Esophagus muscularis mucosa (tissue), 4 donors: ENCODE data around the gene TOM1. TPM values are rescaled to one million over a fixed set of nuclear protein-coding genes. Genes with fewer than 3 reads are reported as not detected.

Source experiments
- DNase-seq: peaks from one replicate; pipeline ENCODE4 v3.0.0-alpha.2; 2017; ENCODE audit errors: extremely low spot score
- H3K27ac ChIP-seq, 4 donors: fragments of 200-600 bp; sonication (generic); replicated peaks in 1 of 4; 1 replicate in 3 of 4; 2 replicates in 1 of 4; pipeline ENCODE4 v1.5.1; 2016 to 2019; ENCODE audit warnings: mild to moderate bottlenecking in 1 of 4
- H3K27me3 ChIP-seq, 4 donors: fragments of 200-600 bp; sonication (generic); one replicate each; pipeline versions ENCODE4 v1.5.1 to v1.6.0; 2016 to 2019
- H3K36me3 ChIP-seq, 4 donors: fragments of 200-600 bp; sonication (generic); one replicate each; pipeline ENCODE4 v1.5.1; 2016 to 2019
- H3K4me1 ChIP-seq, 4 donors: fragments of 200-600 bp; sonication (generic); one replicate each; pipeline ENCODE4 v1.5.1; 2016 to 2019
- H3K4me3 ChIP-seq, 4 donors: fragments of 200-600 bp; sonication (generic); 1 replicate in 2 of 4; 2 replicates in 2 of 4; pipeline ENCODE4 v1.5.1; 2016 to 2019; ENCODE audit warnings: mild to moderate bottlenecking in 4 of 4, moderate library complexity in 1 of 4
- H3K9me3 ChIP-seq, 4 donors: fragments of 200-600 bp; sonication (generic); 1 replicate in 3 of 4; 2 replicates in 1 of 4; pipeline ENCODE4 v1.5.1; 2016 to 2019
- CTCF ChIP-seq, 3 experiments: fragments of 200-600 bp in 2 of 3; fragments of 450-650 bp in 1 of 3; sonication (generic) in 2 of 3; IDR thresholded peaks; one replicate each; pipeline ENCODE4 v1.5.1; 2017 to 2019; ENCODE audit warnings: antibody characterized with exemption in 3 of 3, mild to moderate bottlenecking in 2 of 3, moderate library complexity in 1 of 3
- EP300 ChIP-seq: sonication (generic); formaldehyde crosslinking; IDR thresholded peaks from one replicate; pipeline ENCODE4 v1.6.1; 2017; ENCODE audit warnings: antibody characterized with exemption
- POLR2A ChIP-seq: fragments of 450-650 bp; IDR thresholded peaks from one replicate; pipeline ENCODE4 v1.6.1; 2017; ENCODE audit warnings: antibody characterized with exemption, moderate library complexity, mild to moderate bottlenecking, low read depth
- POLR2AphosphoS5 ChIP-seq, 2 donors: sonication (generic); formaldehyde crosslinking; IDR thresholded peaks; one replicate each; pipeline ENCODE4 v1.6.1; 2017; ENCODE audit warnings: antibody characterized with exemption in 2 of 2
- WGBS: methylation state at CpG from one replicate; pipeline ENCODE4 v1.1.5; 2018; 5-methylcytosine and 5-hydroxymethylcytosine counted together
- intact Hi-C: fragments of 100-400 bp; cut with DNase I; formaldehyde crosslinking; loops from one replicate; pipeline ENCODE4 v1.15.1; 2023
- total RNA-seq, 4 donors: library from RNA; depleted of rRNA; stranded (reverse); fragments of >200 nt; gene quantifications; one replicate each; pipeline versions ENCODE4 v1.1.0 to v1.2.1, GENCODE V29; 2016

The TOM1 gene
- total RNA-seq, 4 donors from 2014 or later: 22.8 to 44.6 (median 35.8) TPM

GRCh38 chr22:35348703-35349102 lies 49.0 kb downstream of the TOM1 start:
- intact Hi-C loops: loop anchor here (10.0 kb wide), 1 partner anchor 66 kb away; no protein-coding TSS in a partner anchor
- no peak for DNase-seq

GRCh38 chr22:35349368-35349703 lies 49.6 kb downstream of the TOM1 start:
- Histone ChIP-seq H3K4me1 (peaks cover 17 to 40% (median 34%) of the 10 kb centered on the region in 4 donors), H3K9me3 (no peaks in the 10 kb centered on the region), H3K27ac (peak overlapping the region in 2 of 4 donors; percentile 10 to 88), H3K4me3 (no peak overlapping the region), H3K27me3 (no peaks in the 10 kb centered on the region), H3K36me3 (peaks cover 14 to 46% (median 43%) of the 10 kb centered on the region in 4 donors)
- no peak for TF ChIP-seq POLR2A
- no peak for TF ChIP-seq EP300
- no peak for TF ChIP-seq CTCF (IDR thresholded peaks at IDR 0.05)
- no peak for TF ChIP-seq POLR2AphosphoS5 (IDR thresholded peaks at IDR 0.05)
- intact Hi-C loops: loop anchor here (10.0 kb wide), 1 partner anchor 65 kb away; no protein-coding TSS in a partner anchor
- WGBS: 80% methylated on average over 9 of the region's 9 CpGs
- no peak for DNase-seq

More at GRCh38 chr22:35348703-35349102, 49.0 kb downstream of the TOM1 start:
- Histone ChIP-seq H3K27me3 (no peaks in the 10 kb centered on the region), H3K4me3 (no peak overlapping the region), H3K27ac (no peak overlapping the region), H3K36me3 (peaks cover 14 to 53% (median 49%) of the 10 kb centered on the region in 4 donors), H3K4me1 (peaks cover 17 to 40% (median 34%) of the 10 kb centered on the region in 4 donors), H3K9me3 (no peaks in the 10 kb centered on the region)
- no CpG with 5 or more reads among the region's 5 CpGs for WGBS
- no peak for TF ChIP-seq POLR2A
- no peak for TF ChIP-seq CTCF (IDR thresholded peaks at IDR 0.05)
- no peak for TF ChIP-seq EP300
- TF ChIP-seq POLR2AphosphoS5 (IDR thresholded peaks at IDR 0.05): no peak

DNA sequence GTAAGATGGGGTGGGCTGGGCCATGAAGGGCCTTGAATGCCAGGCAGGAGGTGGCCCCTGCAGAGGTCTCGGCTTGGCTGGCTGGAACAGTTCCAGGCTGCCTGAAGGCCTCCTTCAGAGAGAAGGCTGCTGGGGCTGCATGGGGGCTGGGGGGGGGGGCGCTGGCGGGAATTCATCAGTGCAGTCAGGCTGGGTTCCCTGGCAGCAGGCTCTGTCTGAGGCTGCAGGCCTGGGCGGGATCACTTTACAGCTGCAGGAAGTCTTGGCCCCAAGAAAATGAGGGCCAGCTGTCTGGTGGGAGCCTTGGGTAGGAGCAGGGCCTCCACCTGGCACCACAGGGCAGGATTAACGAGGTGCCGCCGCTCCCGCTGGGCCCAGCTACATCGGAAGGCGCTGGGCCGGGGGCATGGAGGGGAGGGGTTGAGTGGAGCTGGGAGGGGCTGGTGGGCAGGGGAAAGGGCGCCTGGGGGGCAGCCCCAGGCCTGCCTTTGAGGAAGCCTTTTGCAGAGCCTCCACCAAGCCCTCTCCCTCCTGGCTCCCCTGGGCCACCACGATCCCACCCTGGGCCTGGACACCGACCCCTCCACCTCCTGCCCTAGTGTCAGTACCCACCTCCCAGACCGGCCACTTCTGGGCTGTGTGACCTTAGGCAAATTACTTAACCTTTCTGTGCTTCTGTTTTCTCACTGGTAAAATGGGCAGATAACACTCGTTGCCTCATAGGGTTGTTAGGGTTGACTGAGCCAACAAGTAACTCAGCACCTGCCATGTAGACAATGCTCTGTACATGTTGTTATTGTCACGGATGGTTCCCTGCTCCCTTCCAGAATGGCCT lies 50.2 kb downstream of the TOM1 start:
- Histone ChIP-seq H3K4me3 (peak overlapping the region in 1 of 4 donors; percentile 67), H3K27ac (peak overlapping the region; percentile 84 to 88 (median 87)), H3K9me3 (no peaks in the 10 kb centered on the region), H3K27me3 (no peaks in the 10 kb centered on the region), H3K36me3 (peaks cover 14 to 40% (median 37%) of the 10 kb centered on the region in 4 donors), H3K4me1 (peaks cover 17 to 40% (median 34%) of the 10 kb centered on the region in 4 donors)
- WGBS: 63% methylated on average over 7 of the region's 17 CpGs
- intact Hi-C loops: loop anchor here (2.0 to 10.0 kb wide), 4 partner anchors 65 to 272 kb away; no protein-coding TSS in a partner anchor
- no peak for DNase-seq
- TF ChIP-seq CTCF (IDR thresholded peaks at IDR 0.05) (no peak), EP300 (no peak), POLR2A (no peak), POLR2AphosphoS5 (IDR thresholded peaks at IDR 0.05) (no peak)

DNA sequence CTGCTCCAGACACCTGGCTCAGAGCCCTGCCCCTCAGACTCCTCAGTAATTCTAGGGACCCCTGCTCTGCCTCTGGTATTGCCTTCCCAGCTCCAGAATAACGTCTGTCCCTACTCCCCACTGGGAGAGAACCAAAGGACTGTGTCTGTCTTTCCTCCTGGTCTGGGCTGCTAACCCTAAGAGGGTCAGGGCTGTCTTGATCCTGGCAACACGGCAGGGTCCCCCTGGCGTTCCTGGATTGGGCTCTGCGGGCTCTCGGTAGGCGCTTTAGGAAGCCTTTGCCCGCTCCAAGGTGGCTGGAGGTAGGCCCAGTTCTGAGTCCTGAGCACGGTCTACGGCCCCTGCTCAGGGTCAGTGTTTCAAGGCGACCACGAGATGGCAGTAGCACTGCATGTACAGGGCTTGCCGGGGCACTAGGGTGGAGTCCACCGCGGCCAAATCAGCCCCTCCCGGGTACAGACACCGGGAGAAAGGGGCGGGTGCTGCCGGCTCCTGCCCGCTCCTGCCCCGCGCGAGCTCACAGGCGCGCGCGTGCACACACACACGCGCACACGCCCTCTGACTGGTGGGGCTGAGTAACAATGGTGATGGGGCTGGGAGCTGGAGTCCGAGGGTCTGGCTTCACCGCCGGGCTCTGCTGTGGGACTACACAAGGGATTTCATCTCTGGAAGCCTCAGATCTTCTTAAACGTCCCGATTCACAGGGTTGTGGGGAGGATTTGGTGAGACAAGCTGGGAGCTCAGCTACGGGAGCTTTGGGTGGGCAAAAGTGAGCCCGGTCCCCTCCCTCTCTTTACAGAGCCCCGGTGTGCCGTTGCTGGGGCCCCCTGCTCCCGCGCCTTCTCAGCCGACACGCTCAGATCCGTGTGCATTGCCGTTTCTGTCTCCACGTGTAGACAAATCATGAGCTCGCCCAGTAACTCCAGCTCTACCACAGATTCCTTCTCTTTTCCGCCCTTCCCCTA lies 51.1 kb downstream of the TOM1 start:
- TF ChIP-seq POLR2A (no peak), POLR2AphosphoS5 (IDR thresholded peaks at IDR 0.05) (peak; percentile 81), CTCF (IDR thresholded peaks at IDR 0.05) (peak; percentile 89 to 95 (median 93))

More for the DNA sequence above, 51.1 kb downstream of the TOM1 start:
- WGBS: 1% methylated on average over 21 of the region's 47 CpGs
- Histone ChIP-seq H3K9me3 (no peaks in the 10 kb centered on the region), H3K4me3 (peak overlapping the region; percentile 60 to 67 (median 62)), H3K27ac (peak overlapping the region; percentile 84 to 88 (median 87)), H3K27me3 (no peaks in the 10 kb centered on the region), H3K4me1 (peaks cover 17 to 40% (median 34%) of the 10 kb centered on the region in 4 donors), H3K36me3 (peaks cover 8 to 31% (median 28%) of the 10 kb centered on the region in 4 donors)
- intact Hi-C loops: loop anchor here (2.0 to 5.0 kb wide), 3 partner anchors 80 to 271 kb away; no protein-coding TSS in a partner anchor
- peak; percentile 98 for DNase-seq
